HCEC 1CT (cell line): ENCODE measurements around the gene GPR151.

Source experiments
- DNase-seq: peaks from one replicate; pipeline ENCODE4 v3.0.0-alpha.2; 2017

The GPR151 gene

GRCh38 chr5:146519554-146519953 is 3.6 kb upstream of the GPR151 start:
- no peak for DNase-seq

- DNase-seq, result no peak
Observed at GRCh38 chr5:146515473-146516150, 378 bp downstream of the GPR151 start.

GRCh38 chr5:146514575-146514974 is 1.4 kb downstream of the GPR151 start:
- no peak for DNase-seq

DNA sequence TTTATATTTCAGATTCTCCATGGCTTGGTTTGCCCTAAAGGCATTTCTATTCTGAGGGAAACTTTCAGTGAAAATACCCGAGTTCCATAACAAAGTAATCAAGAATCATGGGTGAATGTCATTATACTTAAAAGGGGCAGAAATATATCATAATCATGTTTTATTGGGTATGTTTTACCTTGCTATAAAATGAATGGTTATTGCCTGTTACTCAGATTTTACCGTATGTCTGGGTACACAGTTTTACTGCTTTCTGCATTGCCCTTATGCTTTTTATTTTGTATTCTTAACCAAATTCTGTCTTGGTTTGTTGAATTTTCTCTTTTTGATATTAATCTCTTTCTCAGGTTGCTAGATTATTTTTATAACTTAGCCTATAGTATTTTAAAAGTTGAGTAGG is 2.5 kb downstream of the GPR151 start:
- no peak for DNase-seq

DNA sequence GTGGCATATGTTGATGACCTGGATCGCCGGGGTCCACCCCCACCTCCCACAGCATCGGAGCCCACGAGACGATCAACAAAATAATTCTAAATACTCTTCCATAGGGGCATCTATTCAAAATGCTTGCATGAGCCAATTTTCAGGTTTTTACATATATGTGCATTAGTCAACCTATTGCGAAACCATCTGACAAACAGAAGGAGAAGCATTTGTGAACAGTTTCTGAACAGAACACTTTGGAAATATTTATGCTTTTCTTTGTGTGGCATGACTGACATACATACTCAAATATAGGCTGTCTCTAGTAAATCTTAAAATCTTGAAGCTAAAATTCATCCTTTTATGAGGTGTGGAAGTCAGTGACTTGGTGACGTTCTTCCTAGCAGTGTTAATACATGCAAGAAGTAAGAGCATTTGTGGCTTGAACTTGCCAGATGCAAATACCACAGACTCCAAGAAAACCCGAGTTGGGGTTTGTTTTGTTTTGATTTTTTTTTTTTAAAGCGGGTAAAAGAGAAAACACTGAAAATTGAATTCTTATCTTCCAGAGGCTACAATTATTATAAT is 5.3 kb downstream of the GPR151 start:
- DNase-seq, result peak; percentile 57

GRCh38 chr5:146507428-146507827 is 8.6 kb downstream of the GPR151 start:
- no peak for DNase-seq

DNA sequence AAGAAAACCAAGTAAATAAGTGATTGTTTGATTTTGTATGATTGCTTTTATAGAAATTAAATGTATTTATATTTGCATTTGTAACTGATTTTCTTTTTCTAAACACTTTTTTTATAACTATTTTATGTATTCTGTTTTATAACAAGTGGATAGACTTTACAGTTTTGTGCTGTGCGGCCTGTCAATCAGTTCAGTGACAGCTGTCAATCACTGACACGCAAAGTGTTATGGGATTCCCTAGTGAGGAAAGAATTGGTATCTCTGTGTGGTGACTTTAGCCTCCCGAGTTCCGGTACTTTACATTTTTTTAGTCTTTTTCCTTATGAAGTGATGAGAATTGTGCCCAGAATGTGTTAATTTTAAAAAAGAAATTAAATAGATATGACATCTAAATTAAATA is 16.3 kb downstream of the GPR151 start:
- no peak for DNase-seq

GRCh38 chr5:146494656-146495055 is 21.3 kb downstream of the GPR151 start:
- no peak for DNase-seq

DNA sequence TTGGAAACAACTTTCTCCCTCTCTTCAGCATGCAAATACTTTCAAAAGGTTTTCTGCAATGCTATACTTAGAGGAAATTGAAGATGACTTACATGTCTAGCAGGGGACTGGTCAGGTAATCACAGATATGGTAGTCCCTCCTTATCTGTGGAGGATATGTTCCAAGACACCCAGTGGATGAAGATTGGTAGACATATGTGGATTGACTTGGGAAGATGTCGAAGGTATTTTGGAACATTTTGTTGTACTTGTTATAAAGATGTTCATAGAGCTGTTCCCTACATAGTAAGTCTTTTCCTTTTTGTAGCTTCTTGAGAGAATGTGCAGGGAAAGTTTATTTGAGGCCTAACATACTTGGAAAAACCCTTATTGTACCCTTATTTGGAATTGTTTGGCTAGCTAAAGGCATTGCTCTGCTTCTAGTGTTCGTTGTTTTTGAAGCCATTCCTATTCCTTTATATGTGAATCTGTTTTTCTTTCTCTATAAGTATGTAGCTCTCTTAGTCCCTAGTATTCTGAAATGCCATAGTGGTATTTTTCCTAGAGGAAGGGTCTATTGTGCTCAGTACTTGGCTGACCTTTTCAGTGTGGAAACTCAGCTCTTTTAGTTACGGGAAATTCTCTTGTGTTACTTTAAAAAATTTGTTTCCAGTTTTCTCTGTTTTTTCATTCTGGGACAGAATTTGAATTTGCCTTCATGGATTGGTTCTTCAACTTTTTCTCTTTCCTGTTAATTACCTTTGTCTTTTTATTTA is 25.7 kb downstream of the GPR151 start:
- no peak for DNase-seq

DNA sequence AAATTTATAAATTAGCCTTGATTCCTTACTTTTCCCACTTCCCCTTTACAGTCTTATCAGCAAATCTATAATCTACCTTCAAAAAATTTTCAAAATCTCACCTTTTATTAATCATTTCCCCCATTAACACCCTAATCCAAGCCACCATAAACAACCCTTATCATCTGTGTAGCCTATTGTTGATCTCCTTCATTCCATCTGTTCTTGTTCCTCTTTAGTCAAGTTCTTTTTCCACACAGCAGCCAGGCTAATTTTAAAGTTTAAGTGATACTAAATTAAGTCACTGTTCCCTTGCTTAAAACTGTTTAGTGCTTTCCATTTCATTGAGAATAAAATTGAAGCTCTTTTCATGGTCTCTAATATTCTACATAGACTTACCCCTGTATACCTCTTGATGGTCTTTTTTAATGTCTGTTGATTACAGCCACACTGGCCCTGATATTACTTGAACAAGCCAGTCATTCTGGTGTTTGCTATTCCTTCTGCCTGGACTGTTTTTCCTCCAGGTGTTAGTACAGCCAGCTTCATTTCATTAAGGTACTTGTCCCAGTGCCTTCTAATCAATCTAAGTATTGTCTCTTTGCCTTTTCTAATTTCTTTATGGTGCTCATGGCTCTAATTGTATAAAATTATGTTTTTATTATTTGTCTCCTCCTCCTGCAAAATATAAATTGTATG is 31.1 kb downstream of the GPR151 start:
- no peak for DNase-seq

- DNase-seq, result no peak
Observed at GRCh38 chr5:146482775-146483174, 33.2 kb downstream of the GPR151 start.

GRCh38 chr5:146475906-146476305 is 40.1 kb downstream of the GPR151 start:
- no peak for DNase-seq

- peak; percentile 7 for DNase-seq
Observed at GRCh38 chr5:146475190-146475780, 40.7 kb downstream of the GPR151 start.

GRCh38 chr5:146474065-146474464 is 41.9 kb downstream of the GPR151 start:
- no peak for DNase-seq

GRCh38 chr5:146467760-146468159 is 48.2 kb downstream of the GPR151 start:
- DNase-seq, result no peak

DNA sequence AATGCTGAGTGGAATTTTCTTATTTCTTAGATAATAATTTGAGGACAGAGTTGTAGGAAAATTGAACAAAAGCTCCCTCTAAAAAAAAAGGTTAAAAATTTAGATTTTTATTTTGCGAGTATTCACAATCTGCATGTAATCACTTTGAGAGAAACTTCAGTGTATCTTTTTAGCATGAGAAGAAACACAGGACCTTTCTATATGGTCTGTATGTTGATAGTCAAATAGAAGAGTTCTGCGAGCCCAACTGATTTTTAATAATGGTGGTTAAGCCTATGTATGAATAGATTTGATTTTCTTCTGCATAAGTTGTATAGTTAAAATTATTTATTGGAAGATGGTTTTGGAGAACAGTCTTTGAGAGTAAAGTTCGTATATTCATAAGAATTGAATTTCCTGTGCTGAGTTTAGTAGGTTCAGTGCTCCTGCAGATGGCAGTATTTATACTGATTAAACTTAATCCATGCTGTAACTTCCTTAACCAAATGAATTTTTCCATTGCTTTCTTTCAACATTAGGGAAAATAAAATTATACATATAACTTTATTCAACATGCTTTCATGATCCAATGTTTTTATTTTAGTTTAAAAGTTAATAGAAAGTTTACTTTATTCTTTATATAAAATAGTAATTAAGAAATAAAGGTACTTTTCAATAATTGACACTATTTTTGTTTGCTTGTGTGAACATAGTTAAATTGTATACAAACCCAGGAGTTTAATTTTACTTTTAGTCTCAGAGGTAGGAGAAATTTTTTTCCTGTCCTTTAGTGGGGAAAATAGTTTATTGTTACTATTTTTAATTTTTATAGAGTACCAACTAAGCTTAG is 49.3 kb downstream of the GPR151 start:
- peak; percentile 44 for DNase-seq

- no peak for DNase-seq
Observed at GRCh38 chr5:146463446-146463845, 52.5 kb downstream of the GPR151 start.
